Right ventricle myocardium inferior (tissue), 1 donor: Measurements from ENCODE around the gene PDE4D. TPM values are rescaled to one million over a fixed set of nuclear protein-coding genes. Genes with fewer than 3 reads are reported as not detected.
"Not testable (repeated sequence)": the region's sequence is repeated elsewhere in the genome, so short reads cannot be mapped to it uniquely, and the experiment has no call there.

ENCODE experiments used
- ATAC-seq: fragments of 200-7000 bp; cut with Tn5 transposase; one replicate; pipeline ENCODE4 v1.9.1; 2020; ENCODE audit warnings: mild to moderate bottlenecking, moderate library complexity
- DNase-seq: peaks from one replicate; pipeline ENCODE4 v3.0.0; 2021; ENCODE audit errors: missing footprints
- intact Hi-C: fragments of 100-400 bp; cut with DNase I; formaldehyde crosslinking; loops from one replicate; pipeline ENCODE4 v1.11.0; 2022
- total RNA-seq: library from RNA; stranded (reverse); fragmentation: NEBNext Ultra II Directional; extraction: Animal tissue kit (Norgen Biotek cat#: 25700); gene quantifications from one replicate; pipeline ENCODE4 v1.2.1, GENCODE V29; 2021
- donor health status: DM: no; HTN: yes; CAD: no; lungs with severe emphysema.

Gene PDE4D
- total RNA-seq, 1 donor from 2014 or later = 36.7 TPM

- DNase-seq (no peak), ATAC-seq (no peak)
- intact Hi-C loops = loop anchor here (2.0 to 5.0 kb wide), 3 partner anchors 568 to 854 kb away; no protein-coding TSS in a partner anchor
These were observed 79.0 kb downstream of the PDE4D start for GRCh38 chr5:59814537-59814872.

- no peak for ATAC-seq
- DNase-seq = no peak
- intact Hi-C loops = loop anchor here (2.0 to 5.0 kb wide), 3 partner anchors 568 to 855 kb away; no protein-coding TSS in a partner anchor
These were observed 79.6 kb downstream of the PDE4D start for GRCh38 chr5:59813761-59814536.

DNA sequence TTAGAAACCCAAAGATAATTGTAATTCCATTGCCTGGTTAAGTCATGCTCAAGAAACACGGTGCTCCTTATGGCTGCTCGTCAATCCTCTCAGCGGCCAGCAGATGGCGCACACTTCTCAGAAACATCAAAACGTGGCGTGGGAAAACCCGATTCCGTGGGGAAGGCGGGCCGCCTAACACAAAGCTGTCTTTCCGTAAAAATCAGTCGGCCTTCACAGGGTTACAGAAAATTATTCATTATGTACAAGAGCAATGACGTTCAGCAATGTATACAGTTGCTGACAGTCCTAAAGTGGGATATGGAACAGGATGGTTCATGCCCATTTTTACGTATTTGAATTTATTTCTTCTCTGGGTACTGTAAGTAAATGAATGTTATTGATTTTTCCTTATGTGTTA lies 83.5 kb downstream of the PDE4D start:
- no peak for ATAC-seq
- intact Hi-C loops = loop anchor here (5.0 kb wide), 2 partner anchors 572 to 777 kb away; no protein-coding TSS in a partner anchor
- peak; percentile 87 for DNase-seq

DNA sequence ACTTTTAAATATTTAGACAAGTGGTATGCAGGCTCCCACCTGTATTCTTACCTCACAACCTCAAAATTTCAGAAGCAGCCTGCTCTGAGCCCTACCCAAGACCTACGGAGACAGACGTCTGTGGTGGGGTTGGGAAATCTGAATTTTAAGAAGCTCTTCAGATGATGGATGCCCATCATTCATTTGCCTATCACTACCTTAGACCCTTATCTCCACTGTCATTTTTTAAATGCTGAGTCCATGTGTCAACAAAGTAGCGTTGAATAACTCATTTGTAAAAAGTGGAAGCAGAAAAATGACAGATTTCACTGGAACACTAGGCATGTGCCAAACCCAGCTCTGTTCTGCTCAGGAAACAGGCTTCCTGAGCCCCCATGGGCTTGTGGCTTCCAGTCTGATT lies 85.7 kb downstream of the PDE4D start:
- ATAC-seq = no peak
- no peak for DNase-seq
- intact Hi-C loops = loop anchor here (10.0 kb wide), 1 partner anchor 613 kb away; no protein-coding TSS in a partner anchor

DNA sequence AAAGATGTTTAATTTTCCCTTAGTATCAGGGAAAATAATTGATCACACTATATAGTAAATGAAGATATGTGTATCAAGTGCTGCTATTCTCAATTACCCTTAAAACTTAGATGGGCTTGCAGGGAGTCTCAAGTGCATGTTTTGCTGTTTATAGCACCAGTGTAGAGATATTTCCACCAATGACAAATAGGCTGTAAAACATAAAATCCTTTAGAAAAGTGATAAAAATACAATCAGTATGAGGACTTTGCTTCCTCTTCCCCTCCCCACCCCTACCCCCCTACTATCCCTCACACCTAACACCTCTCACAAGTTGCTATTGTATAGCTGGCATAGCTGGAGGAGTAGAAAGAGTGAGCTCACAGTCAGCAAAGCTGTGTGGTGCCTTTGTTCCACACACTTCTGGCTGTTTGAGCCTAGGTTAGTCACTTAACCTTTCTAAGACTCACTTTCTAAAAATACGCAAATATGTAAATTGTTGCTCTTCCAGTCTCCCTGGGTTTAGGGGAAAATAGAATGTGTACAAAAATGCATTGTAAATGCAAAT lies 93.1 kb downstream of the PDE4D start:
- ATAC-seq = no peak

DNA sequence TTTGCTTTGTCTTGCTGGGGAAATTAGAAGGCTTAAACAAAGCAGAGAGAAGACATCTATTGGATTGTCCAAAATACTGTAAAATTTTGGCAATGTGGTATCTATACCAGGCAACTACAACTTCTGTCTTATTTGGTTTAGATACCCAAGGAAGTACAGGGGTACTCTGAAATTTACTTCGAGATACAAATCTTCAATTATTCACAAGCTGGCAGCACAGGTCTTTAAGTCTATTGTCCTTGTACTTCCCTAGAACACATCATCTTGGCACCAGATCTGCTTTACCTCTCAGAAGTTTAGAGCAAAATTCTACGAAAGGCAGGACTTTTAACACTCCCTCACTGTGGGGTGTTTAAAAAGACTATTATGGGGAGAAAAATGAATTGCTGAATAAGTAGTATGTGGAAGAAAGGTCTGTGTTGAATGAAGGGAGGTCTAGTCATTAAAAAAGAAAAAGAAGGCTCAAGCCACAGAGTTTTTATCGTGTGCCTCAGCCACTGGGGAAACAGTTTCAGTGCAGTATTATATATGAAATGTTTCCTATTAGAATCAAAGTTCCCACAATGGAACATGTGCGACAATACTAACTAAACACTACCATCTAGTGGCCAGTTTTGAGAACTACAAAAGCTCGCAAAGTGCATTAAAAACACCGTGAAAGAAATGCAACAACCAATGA lies 93.7 kb downstream of the PDE4D start:
- intact Hi-C loops = loop anchor here (5.0 to 10.0 kb wide), 4 partner anchors 123 to 605 kb away; no protein-coding TSS in a partner anchor
- DNase-seq = no peak
- peak; percentile 74 for ATAC-seq

More for the DNA sequence above, 93.1 kb downstream of the PDE4D start:
- intact Hi-C loops = loop anchor here (5.0 to 10.0 kb wide), 3 partner anchors 123 to 606 kb away; no protein-coding TSS in a partner anchor
- no peak for DNase-seq

DNA sequence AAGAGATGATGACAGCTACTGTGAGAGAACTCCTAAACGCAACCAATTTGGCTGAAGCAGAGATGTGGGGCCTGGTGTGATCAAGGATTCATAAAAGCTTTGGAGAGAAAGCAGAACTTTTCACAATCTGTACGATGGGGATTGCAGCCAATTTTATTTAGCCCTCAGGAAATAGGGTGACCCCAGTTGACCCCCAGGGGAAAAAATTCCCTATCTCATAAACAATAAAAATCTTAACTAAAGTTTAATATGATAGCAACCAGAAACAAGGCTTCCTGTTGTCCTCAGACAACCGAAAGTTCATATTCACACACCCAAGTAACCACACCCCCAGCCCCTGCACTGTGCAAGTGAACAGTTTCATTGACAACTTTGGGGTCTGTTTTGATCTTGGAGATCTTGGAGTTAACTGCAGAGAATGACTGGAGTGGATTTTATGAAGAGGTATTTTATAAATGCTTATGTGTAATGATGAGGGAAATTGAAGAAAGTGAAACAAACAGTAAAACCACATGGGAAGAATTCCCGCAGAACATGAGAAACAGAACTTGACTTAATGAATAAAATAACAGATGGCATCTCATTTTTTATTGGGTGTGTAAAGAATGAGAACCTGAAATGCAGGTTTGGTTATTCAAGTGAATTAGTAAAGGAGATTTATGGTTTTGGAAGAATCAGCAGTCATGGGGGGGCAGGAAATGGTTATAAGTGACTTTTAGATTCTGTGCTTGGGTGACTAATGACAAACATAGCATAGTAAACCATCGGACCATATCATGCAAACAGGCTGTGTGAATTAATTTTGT lies 94.5 kb downstream of the PDE4D start:
- ATAC-seq (no peak), DNase-seq (no peak)

GRCh38 chr5:59795141-59795540 lies 98.4 kb downstream of the PDE4D start:
- ATAC-seq = no peak
- intact Hi-C loops = loop anchor here (5.0 kb wide), 1 partner anchor 288 kb away; no protein-coding TSS in a partner anchor
- no peak for DNase-seq

More for the DNA sequence above, 94.5 kb downstream of the PDE4D start:
- intact Hi-C loops = loop anchor here (5.0 kb wide), 1 partner anchor 292 kb away; no protein-coding TSS in a partner anchor

GRCh38 chr5:59792983-59793585 lies 100.4 kb downstream of the PDE4D start:
- no peak for DNase-seq
- intact Hi-C loops = no loop called here
- peak; percentile 52 for ATAC-seq

- no peak for DNase-seq
- no peak for ATAC-seq
- intact Hi-C loops = no loop called here
These were observed 101.9 kb downstream of the PDE4D start for GRCh38 chr5:59791617-59792016.

GRCh38 chr5:59790776-59791475 lies 102.6 kb downstream of the PDE4D start:
- ATAC-seq = no peak
- DNase-seq = no peak
- intact Hi-C loops = no loop called here

GRCh38 chr5:59790376-59790775 lies 103.2 kb downstream of the PDE4D start:
- ATAC-seq (no peak), DNase-seq (no peak)
- intact Hi-C loops = no loop called here

DNA sequence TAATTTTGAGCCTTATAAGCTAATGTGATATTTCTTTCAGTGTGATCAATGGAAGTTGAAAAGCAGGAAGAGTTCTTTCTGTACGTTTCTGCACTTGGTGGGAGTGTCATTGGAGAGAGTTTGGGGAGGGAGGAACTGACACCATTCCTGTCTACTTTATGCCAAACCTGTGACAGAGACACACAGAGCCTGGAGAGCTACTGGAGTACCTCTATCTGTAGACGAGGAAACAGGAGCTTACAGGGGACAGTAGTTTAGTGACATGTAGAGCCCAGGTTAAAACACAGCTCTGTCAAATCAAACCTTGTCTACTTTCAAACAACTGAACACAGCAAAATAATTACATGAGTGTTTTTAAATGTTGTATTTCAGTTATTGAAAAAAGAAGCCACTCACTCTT lies 103.6 kb downstream of the PDE4D start:
- intact Hi-C loops = no loop called here
- DNase-seq (no peak), ATAC-seq (no peak)

DNA sequence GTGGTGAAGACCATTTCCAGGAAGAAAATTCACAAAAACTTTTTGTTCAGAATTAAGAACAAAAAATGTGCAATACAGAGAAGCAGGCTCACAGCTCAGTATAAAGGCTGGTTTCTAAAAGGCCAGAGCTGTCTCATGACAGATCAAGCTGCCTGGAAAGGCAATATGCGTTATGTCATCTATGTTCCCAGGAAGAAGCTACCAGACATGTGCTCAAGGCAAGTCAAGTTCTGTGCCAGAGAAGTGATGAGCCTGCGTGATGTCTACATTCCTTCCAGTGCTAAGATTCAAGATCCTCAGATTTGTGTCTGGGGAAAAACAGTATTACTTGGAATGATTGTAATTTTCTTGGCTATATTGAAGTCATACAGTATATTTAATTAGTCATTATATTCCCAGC lies 104.3 kb downstream of the PDE4D start:
- intact Hi-C loops = no loop called here
- ATAC-seq = no peak
- DNase-seq = no peak

GRCh38 chr5:59786334-59786805 lies 107.2 kb downstream of the PDE4D start:
- intact Hi-C loops = no loop called here
- ATAC-seq (no peak), DNase-seq (no peak)

- DNase-seq (no peak), ATAC-seq (no peak)
- intact Hi-C loops = no loop called here
These were observed 107.7 kb downstream of the PDE4D start for GRCh38 chr5:59785676-59786333.

- intact Hi-C loops, ATAC-seq, DNase-seq: not testable (repeated sequence)
These were observed 108.8 kb downstream of the PDE4D start for GRCh38 chr5:59784708-59785107.
